ENCODE data around the gene NOSTRIN. TPM values are rescaled to one million over a fixed set of nuclear protein-coding genes. Genes with fewer than 3 reads are reported as not detected.
A peak's percentile ranks its signal among the peaks of the same experiment; 100 is the strongest.

NOSTRIN gene
- total RNA-seq, 1 donor from 2014 or later = 0.42 TPM

DNA sequence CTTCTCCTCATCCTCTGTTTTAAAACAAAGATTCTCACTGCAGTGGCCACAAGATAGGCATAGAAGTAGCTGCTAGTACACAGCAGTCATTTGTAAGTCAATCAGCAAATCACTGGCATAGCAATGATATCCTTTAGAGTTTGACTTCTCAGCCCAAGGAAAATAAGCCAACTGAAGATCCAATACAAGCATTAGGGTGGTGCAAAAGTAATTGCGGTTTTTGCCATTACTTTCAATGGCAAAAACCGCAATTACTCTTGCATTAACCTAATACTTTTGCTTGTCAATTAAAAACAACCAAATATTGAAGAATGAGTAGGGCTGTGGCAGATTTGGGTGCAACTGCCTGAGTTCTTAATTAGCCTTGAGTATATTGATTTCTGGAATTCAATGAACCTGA lies 101.5 kb downstream of the NOSTRIN start:
- H3K4me3 ChIP-seq (ENCODE audit: low read depth, low read length) = no peak overlapping the region
- no peak for DNase-seq (ENCODE audit: low read depth)
- H3K27me3 ChIP-seq (ENCODE audit: control insufficient read depth, insufficient read depth, low read length) = peaks cover 2% of the 10 kb centered on the region
- TF ChIP-seq CTCF (IDR thresholded peaks at IDR 0.05; ENCODE audit: insufficient read depth, low read length, poor library complexity, severe bottlenecking) = no peak
- no peaks in the 10 kb centered on the region for H3K36me3 ChIP-seq (ENCODE audit: control insufficient read depth, insufficient read depth, low read length)

DNA sequence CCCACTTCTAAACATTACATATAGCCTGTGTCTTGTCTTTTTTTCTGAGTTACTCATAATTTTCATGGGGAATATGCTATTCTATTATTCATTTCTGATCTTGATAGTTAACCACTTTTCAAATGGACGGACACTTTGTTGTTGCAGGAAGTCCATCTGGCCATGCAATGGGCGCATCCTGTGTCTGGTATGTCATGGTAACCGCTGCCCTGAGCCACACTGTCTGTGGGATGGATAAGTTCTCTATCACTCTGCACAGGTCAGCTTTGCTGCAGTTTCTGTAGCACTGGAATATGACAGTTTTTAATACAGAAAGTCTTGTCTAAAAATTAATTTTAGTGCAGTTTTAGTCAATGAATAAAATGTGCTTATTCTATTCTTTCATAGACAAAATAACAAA lies 101.9 kb downstream of the NOSTRIN start:
- Histone ChIP-seq H3K36me3 (ENCODE audit: control insufficient read depth, insufficient read depth, low read length) (no peaks in the 10 kb centered on the region), H3K4me3 (ENCODE audit: low read depth, low read length) (no peak overlapping the region), H3K27me3 (ENCODE audit: control insufficient read depth, insufficient read depth, low read length) (peaks cover 2% of the 10 kb centered on the region)
- no peak for DNase-seq (ENCODE audit: low read depth)
- no peak for TF ChIP-seq CTCF (IDR thresholded peaks at IDR 0.05; ENCODE audit: insufficient read depth, low read length, poor library complexity, severe bottlenecking)

DNA sequence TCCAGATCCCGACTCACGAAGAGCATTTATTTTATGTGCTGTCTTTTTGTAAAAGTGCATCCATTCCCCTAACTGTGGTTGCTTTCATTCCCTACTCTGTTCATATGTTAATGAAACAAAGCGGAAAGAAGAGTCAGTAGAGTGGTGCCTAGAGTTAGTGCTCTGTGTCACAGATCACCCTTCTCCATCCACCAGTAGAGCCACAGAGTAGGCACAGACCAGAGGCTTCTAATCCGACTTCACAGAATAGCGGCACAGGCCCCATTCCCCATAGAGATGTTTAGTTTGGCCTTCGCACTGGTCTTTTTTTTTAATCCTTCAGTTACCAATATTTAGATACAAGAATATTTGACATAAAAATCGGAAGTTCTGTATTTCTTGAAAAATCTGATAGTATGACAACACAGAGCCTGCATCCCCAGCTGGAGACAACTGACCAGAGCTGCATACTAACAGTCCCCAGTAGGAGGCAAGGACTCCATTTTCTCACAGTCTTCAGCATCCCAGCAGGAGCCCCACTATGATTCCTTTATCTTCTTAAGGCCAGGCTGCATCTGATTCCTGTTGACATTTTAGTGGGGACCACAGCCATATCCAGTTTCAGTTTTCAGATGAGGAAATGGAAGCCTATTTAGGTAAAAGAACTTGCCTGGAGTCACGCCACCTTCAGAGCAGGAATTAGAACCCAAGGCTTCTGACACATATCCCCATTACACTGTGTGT lies 105.7 kb downstream of the NOSTRIN start:
- TF ChIP-seq CTCF (IDR thresholded peaks at IDR 0.05; ENCODE audit: insufficient read depth, low read length, poor library complexity, severe bottlenecking) = no peak
- H3K36me3 ChIP-seq (ENCODE audit: control insufficient read depth, insufficient read depth, low read length) = no peaks in the 10 kb centered on the region
- peaks cover 8% of the 10 kb centered on the region for H3K27me3 ChIP-seq (ENCODE audit: control insufficient read depth, insufficient read depth, low read length)
- DNase-seq (ENCODE audit: low read depth) = no peak
- no peak overlapping the region for H3K4me3 ChIP-seq (ENCODE audit: low read depth, low read length)

- Histone ChIP-seq H3K27me3 (ENCODE audit: control insufficient read depth, insufficient read depth, low read length) (peaks cover 9% of the 10 kb centered on the region), H3K4me3 (ENCODE audit: low read depth, low read length) (no peak overlapping the region), H3K36me3 (ENCODE audit: control insufficient read depth, insufficient read depth, low read length) (no peaks in the 10 kb centered on the region)
- no peak for TF ChIP-seq CTCF (IDR thresholded peaks at IDR 0.05; ENCODE audit: insufficient read depth, low read length, poor library complexity, severe bottlenecking)
- no peak for DNase-seq (ENCODE audit: low read depth)
Measured at GRCh38 chr2:168910330-168910729, 107.9 kb downstream of the NOSTRIN start.

DNA sequence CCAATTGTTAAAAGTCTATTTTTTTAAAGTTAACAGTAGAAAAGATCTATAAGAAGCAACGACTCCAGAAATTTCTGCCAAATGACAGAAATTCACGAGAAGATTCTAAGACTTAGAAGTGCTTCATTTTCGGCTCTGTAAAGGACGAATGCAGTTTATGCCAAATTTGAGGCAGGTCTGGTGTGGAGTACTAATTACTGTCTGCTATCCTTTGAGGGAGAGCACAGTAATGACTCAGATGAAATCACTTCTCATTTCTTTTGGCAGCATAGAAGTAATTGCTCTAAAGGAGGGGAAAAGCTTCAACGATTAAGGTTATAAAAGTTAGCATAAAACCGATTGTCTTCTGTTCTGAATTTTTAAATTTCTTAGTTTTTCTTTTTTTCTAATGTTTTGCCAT lies 110.0 kb downstream of the NOSTRIN start:
- Histone ChIP-seq H3K4me3 (ENCODE audit: low read depth, low read length) (no peak overlapping the region), H3K27me3 (ENCODE audit: control insufficient read depth, insufficient read depth, low read length) (peaks cover 9% of the 10 kb centered on the region), H3K36me3 (ENCODE audit: control insufficient read depth, insufficient read depth, low read length) (no peaks in the 10 kb centered on the region)
- TF ChIP-seq CTCF (IDR thresholded peaks at IDR 0.05; ENCODE audit: insufficient read depth, low read length, poor library complexity, severe bottlenecking) = no peak
- DNase-seq (ENCODE audit: low read depth) = no peak

DNA sequence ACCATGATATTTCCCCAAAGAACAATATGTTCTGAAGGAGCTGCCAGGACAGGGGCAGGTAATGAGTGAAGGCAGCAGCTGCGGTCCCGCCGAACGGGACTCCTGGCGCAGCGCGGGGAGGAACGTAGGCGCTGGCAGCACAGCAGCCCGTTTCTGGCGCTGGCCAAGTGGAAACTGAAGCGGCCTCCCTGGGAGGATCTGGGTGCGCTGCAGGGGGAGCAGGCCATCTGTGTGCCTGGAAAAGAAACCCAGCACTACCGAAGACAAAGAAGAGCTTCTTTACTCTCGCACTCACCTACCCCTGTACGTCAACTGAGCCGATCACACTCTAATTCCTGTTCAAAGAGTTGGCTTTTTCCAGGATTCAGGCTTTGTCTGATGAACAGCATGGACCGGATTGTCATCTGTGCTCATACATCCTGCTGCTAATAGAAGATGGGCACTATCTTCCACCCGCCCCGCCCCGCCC lies 110.5 kb downstream of the NOSTRIN start:
- H3K4me3 ChIP-seq (ENCODE audit: low read depth, low read length) = peak overlapping the region; percentile 20
- DNase-seq (ENCODE audit: low read depth) = no peak
- peaks cover 9% of the 10 kb centered on the region for H3K27me3 ChIP-seq (ENCODE audit: control insufficient read depth, insufficient read depth, low read length)
- no peak for TF ChIP-seq CTCF (IDR thresholded peaks at IDR 0.05; ENCODE audit: insufficient read depth, low read length, poor library complexity, severe bottlenecking)
- H3K36me3 ChIP-seq (ENCODE audit: control insufficient read depth, insufficient read depth, low read length) = no peaks in the 10 kb centered on the region

All from kidney epithelial cell (primary cell).